ENCODE data around the gene PMF1.
"Not testable (repeated sequence)": the region's sequence is repeated elsewhere in the genome, so short reads cannot be mapped to it uniquely, and the experiment has no call there.

PMF1 gene

DNA sequence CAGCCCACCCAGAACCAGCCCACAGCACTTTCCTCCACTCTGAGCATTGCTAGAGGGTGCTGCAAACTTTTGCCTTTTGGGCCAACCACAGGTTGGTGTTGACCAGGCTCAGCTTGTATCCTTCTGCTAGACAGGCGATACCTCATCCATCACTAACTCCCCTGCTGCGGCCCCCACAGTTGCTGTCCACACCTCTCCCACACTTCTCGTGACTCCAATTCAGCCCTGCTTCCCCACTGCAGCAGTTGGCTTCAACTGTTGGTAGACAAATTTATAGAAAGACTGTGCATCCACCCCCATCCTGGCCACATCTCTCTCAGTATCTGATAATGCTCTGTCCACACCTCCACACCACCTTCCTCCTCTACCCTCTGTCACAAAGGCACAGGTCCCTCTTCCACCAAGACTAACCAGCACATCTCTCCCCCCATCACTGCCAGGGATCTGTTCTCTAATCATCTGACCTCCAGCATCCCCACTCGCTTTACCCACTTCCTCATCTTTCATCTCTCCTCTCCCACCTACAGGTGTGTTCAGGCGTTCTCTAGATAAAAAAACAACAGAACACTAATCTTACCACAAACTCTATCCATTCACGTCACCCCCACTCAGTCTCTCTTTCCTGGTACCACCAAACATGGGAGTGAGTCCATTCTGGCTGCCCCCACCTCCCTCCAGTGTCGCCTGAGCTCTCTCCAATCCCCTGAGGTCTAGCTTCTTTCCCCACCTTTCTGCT lies 34.7 kb upstream of the PMF1 start:
- Histone ChIP-seq H3K4me3 (no peak overlapping the region), H3K9me3 (ENCODE audit: low read depth, low read length) (no peaks in the 10 kb centered on the region), H3K9ac (ENCODE audit: insufficient read length) (no peak overlapping the region), H3K36me3 (ENCODE audit: insufficient read depth, low read length) (no peaks in the 10 kb centered on the region), H3K27ac (no peak overlapping the region)
- no peak for DNase-seq (ENCODE audit: low read depth, low spot score)
- TF ChIP-seq FOXP2 (optimal IDR thresholded peaks at IDR 0.05; ENCODE audit: control extremely low read depth, extremely low read length, insufficient read depth) (no peak), POLR2AphosphoS5 (IDR thresholded peaks at IDR 0.05; ENCODE audit: borderline replicate concordance, low read depth, low read length) (no peak), EZH2 (IDR thresholded peaks at IDR 0.05) (no peak)

DNA sequence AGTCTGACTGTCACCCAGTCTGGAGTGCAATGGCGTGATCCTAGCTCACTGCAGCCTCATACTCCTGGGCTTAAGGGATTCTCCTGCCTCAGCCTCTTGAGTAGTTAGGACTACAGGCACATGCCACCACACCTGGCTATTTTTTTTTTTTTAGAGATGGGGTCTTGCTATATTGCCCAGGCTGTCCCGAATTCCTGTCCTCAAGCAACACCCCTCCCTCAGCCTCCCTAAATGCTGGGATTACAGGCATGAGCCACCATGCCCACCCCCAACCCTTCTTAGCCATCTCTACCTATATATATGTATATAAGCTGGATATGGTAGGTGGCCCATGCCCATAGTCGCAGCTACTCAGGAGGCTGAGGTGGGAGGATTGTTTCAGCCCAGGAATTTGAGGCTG lies 32.3 kb upstream of the PMF1 start:
- H3K9me3 ChIP-seq (ENCODE audit: low read depth, low read length), result no peaks in the 10 kb centered on the region
- no peaks in the 10 kb centered on the region for H3K36me3 ChIP-seq (ENCODE audit: insufficient read depth, low read length)
- no peak overlapping the region for H3K4me3 ChIP-seq
- no peak overlapping the region for H3K27ac ChIP-seq
- TF ChIP-seq EZH2 (IDR thresholded peaks at IDR 0.05) (no peak), FOXP2 (optimal IDR thresholded peaks at IDR 0.05; ENCODE audit: control extremely low read depth, extremely low read length, insufficient read depth) (no peak)
- DNase-seq (ENCODE audit: low read depth, low spot score), result no peak
- H3K9ac ChIP-seq (ENCODE audit: insufficient read length), result no peak overlapping the region

DNA sequence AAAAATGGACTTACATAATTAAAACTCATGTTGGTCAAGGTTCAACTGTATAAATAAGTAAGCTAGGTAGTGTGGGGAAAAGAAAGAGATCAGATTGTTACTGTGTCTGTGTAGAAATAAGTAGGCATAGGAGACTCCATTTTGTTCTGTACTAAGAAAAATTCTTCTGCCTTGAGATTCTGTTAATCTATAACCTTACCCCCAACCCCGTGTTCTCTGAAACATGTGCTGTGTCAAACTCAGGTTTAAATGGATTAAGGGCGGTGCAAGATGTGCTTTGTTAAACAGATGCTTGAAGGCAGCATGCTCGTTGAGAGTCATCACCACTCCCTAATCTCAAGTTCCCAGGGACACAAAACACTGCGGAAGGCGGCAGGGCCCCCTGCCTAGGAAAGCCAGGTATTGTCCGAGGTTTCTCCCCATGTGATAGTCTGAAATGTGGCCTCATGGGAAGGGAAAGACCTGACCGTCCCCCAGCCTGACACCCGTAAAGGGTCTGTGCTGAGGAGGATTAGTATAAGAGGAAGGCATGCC lies 31.3 kb upstream of the PMF1 start:
- not testable (repeated sequence) for H3K9me3 ChIP-seq (ENCODE audit: low read depth, low read length); H3K27ac ChIP-seq; H3K9ac ChIP-seq (ENCODE audit: insufficient read length); H3K36me3 ChIP-seq (ENCODE audit: insufficient read depth, low read length); DNase-seq (ENCODE audit: low read depth, low spot score); H3K4me3 ChIP-seq

DNA sequence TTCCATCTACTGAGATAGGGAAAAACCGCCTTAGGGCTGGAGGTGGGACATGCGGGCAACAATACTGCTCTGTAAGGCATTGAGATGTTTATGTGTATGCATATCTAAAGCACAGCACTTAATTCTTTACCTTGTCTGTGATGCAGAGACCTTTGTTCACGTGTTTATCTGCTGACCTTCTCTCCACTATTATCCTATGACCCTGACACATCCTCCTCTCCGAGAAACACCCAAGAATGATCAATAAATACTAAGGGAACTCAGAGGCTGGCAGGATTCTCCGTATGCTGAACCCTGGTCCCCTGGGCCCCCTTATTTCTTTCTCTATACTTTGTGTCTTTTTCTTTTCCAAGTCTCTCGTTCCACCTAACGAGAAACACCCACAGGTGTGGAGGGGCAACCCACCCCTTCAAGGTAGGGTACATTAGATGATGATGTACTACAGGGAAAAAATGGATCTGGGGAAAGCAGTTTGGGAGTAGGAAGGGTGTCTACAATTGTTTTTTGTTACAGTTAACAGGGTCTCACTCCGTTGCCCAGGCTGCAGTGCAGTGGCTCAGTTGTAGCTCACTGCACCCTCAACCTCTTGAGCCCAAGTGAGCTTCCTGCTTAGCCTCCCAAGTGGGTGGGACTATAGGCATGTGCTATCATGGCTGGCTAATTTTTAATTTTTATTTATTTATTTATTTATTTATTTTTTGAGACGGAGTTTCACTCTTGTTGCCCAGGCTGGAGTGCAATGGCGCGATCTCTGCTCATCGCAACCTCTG lies 30.6 kb upstream of the PMF1 start:
- H3K36me3 ChIP-seq (ENCODE audit: insufficient read depth, low read length); H3K4me3 ChIP-seq; DNase-seq (ENCODE audit: low read depth, low spot score); H3K27ac ChIP-seq; H3K9ac ChIP-seq (ENCODE audit: insufficient read length); H3K9me3 ChIP-seq (ENCODE audit: low read depth, low read length): not testable (repeated sequence)

DNA sequence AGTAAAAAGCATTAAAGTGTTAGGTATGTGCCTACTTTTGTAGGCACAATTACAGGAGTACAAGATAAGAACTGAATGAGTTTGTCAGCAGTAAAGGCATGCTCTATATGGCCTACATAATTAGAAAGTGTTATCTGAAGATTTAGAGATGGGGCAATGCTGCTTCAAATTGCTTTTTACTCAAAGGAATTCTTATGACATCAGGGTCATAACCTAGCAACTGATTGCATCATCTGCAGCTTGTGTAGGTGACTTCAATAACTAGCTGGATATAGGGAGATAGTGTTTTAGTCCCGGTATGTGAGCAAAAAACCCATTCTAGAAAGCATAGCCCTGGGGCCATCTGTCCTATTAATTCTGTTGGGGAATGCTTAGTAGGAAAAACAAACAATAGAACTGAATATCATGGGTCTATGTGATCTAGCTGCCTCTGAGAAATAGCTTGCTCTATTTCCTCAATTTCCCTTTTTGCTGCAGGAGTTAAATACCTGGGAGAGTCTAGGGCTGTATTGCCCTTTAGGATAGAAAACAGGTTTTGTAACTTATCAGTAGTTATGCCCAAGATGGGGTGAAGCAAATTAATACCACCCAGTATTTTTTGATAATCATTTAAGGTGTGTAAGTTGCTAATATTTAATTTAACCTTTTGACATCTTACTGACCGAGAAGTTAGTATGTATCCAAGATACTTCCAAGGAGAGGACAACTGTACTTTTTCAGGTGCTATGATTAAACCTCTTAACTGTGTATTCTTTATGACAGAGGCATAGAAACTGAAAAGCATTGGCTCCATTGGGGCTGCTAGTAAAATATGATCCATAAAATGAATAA lies 26.2 kb upstream of the PMF1 start:
- not testable (repeated sequence) for DNase-seq (ENCODE audit: low read depth, low spot score); H3K27ac ChIP-seq; H3K36me3 ChIP-seq (ENCODE audit: insufficient read depth, low read length); H3K9ac ChIP-seq (ENCODE audit: insufficient read length); H3K9me3 ChIP-seq (ENCODE audit: low read depth, low read length); H3K4me3 ChIP-seq

DNA sequence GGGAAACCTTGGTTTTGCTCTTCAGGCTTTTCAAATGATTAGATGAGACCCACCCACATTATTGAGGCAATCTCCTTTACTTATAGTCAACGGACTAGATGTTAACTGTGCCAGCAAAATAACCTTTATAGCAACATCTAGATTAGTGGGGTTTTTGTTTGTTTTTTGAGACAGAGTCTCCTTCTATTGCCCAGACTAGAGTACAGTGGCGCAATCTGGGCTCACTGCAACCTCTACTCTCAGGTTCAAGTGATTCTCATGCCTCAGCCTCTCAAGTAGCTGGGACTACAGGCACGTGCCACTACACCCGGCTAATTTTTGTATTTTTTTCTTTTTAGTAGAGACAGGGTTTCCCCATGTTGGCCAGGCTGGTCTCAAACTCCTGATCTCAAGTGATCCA lies 22.5 kb upstream of the PMF1 start:
- H3K9ac ChIP-seq (ENCODE audit: insufficient read length); H3K9me3 ChIP-seq (ENCODE audit: low read depth, low read length); H3K4me3 ChIP-seq; DNase-seq (ENCODE audit: low read depth, low spot score); H3K36me3 ChIP-seq (ENCODE audit: insufficient read depth, low read length); H3K27ac ChIP-seq: not testable (repeated sequence)

DNA sequence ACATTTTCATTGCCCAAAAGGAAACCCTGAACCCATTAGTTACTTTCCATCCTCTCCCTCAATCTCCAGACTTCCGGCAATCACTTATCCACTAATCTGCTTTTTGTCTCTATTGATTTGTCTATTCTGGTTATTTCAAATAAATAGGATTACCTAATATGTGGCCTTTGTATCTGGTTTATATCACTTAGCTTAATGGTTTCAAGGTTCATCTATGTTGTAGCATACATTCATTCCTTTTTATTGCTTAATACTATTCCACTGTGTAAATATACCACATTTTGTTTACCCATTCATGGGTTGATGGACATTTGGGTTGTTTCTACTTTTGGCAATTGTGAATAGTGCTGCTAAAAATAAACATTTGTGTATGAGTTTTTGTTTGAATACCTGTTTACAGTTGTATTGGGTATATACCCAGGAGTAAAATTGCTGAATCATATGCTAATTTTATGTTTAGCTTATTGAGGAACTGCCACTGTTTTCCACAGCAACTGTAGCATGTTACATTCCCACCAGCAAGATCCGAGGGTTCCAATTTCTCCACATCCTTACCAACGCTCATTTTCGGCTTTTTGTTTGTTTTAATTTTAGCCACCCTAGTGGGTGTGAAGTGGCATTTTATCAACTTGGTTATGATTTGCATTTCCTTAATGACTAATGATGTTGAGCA lies 21.4 kb upstream of the PMF1 start:
- H3K9ac ChIP-seq (ENCODE audit: insufficient read length), result no peak overlapping the region
- no peaks in the 10 kb centered on the region for H3K36me3 ChIP-seq (ENCODE audit: insufficient read depth, low read length)
- no peak overlapping the region for H3K4me3 ChIP-seq
- H3K27ac ChIP-seq, result no peak overlapping the region; the same call in 1 of the 2 replicates
- H3K9me3 ChIP-seq (ENCODE audit: low read depth, low read length), result no peaks in the 10 kb centered on the region
- DNase-seq (ENCODE audit: low read depth, low spot score), result no peak
- no peak for TF ChIP-seq POLR2AphosphoS5 (IDR thresholded peaks at IDR 0.05; ENCODE audit: borderline replicate concordance, low read depth, low read length)
- no peak for TF ChIP-seq FOXP2 (optimal IDR thresholded peaks at IDR 0.05; ENCODE audit: control extremely low read depth, extremely low read length, insufficient read depth)
- TF ChIP-seq EZH2 (IDR thresholded peaks at IDR 0.05), result no peak

DNA sequence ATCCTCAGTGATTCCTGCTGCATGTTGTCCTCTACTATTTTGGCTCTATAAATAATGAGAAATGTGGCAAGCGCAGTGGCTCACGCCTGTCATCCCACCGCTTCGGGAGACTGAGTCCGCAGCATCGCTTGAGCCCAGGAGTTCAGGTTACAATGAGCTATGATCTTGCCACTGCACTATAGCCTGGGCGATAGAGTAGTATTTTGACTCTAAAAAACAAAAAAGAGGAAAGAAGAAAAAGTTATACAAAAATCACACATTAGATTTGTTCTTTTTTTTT lies 19.7 kb upstream of the PMF1 start:
- Histone ChIP-seq H3K36me3 (ENCODE audit: insufficient read depth, low read length) (no peaks in the 10 kb centered on the region), H3K27ac (peak overlapping the region; percentile 87), H3K9me3 (ENCODE audit: low read depth, low read length) (no peaks in the 10 kb centered on the region), H3K9ac (ENCODE audit: insufficient read length) (peak overlapping the region; percentile 64), H3K4me3 (peak overlapping the region; percentile 83)
- TF ChIP-seq POLR2AphosphoS5 (IDR thresholded peaks at IDR 0.05; ENCODE audit: borderline replicate concordance, low read depth, low read length) (no peak), EZH2 (IDR thresholded peaks at IDR 0.05) (no peak), FOXP2 (optimal IDR thresholded peaks at IDR 0.05; ENCODE audit: control extremely low read depth, extremely low read length, insufficient read depth) (no peak)
- DNase-seq (ENCODE audit: low read depth, low spot score), result no peak
